Fibroblast of mammary gland (primary cell): Measurements from ENCODE around the gene NRG3.

ENCODE experiments used
- DNase-seq: peaks from one replicate; pipeline ENCODE4 v3.0.0-alpha.2; 2010; ENCODE audit warnings: low read depth
- H3K4me3 ChIP-seq: 2 replicates; pipeline ENCODE4 v1.5.1; 2011; ENCODE audit warnings: low read depth, mild to moderate bottlenecking, low read length, moderate library complexity; ENCODE audit not compliant: control insufficient read depth
- TF ChIP-seq, protein P1 (sequence below): conservative IDR thresholded peaks from 2 replicates; pipeline ENCODE4 v1.5.1; 2011; ENCODE audit warnings: low read depth, low read length, inconsistent platforms; ENCODE audit not compliant: control insufficient read depth, insufficient read depth

Gene NRG3

GRCh38 chr10:81898518-81898917, 23.5 kb downstream of the NRG3 start:
- TF ChIP-seq, protein P1, sequence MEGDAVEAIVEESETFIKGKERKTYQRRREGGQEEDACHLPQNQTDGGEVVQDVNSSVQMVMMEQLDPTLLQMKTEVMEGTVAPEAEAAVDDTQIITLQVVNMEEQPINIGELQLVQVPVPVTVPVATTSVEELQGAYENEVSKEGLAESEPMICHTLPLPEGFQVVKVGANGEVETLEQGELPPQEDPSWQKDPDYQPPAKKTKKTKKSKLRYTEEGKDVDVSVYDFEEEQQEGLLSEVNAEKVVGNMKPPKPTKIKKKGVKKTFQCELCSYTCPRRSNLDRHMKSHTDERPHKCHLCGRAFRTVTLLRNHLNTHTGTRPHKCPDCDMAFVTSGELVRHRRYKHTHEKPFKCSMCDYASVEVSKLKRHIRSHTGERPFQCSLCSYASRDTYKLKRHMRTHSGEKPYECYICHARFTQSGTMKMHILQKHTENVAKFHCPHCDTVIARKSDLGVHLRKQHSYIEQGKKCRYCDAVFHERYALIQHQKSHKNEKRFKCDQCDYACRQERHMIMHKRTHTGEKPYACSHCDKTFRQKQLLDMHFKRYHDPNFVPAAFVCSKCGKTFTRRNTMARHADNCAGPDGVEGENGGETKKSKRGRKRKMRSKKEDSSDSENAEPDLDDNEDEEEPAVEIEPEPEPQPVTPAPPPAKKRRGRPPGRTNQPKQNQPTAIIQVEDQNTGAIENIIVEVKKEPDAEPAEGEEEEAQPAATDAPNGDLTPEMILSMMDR = no peak
- no peak for DNase-seq
- no peak overlapping the region for H3K4me3 ChIP-seq

DNA sequence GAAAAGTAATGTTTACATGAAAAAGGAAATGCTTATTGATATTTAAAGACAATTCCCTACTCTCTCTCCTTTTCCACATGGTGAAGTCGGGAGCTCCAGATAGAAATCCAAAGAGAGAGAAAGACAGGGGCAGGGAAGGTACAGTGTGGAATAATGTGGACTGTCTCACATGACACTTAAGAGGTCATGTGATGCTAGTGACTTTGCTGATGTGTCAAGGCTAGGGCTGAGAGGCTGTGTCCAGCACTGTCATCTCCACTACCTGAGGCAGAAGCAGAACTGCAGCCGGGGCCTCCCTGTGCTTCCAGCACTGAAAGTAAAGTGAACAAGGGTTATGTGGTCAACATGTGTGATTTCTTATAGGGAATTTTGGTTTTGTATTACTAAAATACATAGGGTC, 26.0 kb downstream of the NRG3 start:
- TF ChIP-seq, protein P1 = no peak
- no peak for DNase-seq
- H3K4me3 ChIP-seq = no peak overlapping the region

DNA sequence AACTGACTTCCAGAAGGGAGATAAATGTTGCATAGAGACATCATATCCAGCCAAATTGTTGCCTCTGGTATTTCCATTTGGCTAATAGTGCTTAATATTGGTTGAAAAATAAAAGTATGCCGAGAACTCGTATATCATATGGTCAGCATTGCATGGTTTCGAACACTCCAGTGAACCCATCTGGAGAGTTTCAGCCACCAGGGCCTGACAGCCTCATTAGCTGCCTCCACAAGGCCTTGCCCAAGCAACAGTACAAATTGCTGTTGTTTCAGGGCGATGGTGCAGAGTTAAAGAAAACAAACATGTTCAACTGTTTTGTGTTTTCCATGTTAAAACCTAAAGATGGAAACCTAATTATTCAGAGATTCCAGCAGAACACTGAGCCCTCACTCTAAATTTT, 28.5 kb downstream of the NRG3 start:
- no peak overlapping the region for H3K4me3 ChIP-seq
- TF ChIP-seq, protein P1 = no peak
- DNase-seq = no peak

DNA sequence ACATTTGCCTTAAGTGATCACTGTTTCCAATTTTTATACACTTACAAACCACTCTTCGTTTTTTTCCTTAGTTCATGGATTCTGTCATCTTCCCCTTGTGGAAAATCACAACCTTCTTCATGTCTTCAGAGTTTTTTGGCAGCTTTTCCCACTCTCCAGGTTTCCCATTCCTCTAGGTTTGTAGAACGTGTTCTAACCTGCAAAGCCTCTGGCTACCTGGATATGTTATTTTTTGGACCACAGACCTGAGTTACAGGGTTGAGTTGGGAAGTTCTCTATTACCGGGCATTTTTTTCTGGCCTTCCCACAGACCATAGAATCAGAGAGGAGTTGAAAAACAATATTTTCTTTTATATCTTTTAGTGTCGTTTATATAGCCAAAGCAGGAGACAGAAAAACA, 30.2 kb downstream of the NRG3 start:
- no peak overlapping the region for H3K4me3 ChIP-seq
- TF ChIP-seq, protein P1 = no peak
- no peak for DNase-seq

GRCh38 chr10:81909453-81909852, 34.5 kb downstream of the NRG3 start:
- no peak overlapping the region for H3K4me3 ChIP-seq
- no peak for DNase-seq
- TF ChIP-seq, protein P1 = no peak

DNA sequence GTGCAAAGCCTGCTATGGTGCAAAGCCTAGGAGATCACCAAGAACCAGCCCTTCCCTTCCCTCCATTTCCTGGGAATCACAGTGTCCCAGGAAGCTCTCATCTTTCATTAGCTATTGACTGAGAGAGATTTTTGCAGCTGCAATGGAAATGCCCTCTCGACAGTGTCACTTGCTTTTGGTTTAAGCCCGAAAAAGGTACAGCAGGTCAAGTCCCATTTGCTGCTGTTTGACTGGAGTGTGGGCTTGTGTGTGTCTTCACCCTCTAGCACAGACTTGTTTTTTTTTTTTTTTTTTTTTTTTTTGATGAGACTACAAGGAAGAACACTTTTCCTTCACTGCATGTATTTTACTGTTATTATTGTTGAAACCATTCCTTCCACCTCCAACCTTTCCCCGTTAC, 36.3 kb downstream of the NRG3 start:
- TF ChIP-seq, protein P1 = no peak

GRCh38 chr10:81914736-81915503, 39.9 kb downstream of the NRG3 start:
- H3K4me3 ChIP-seq = no peak overlapping the region
- no peak for DNase-seq
- TF ChIP-seq, protein P1 = no peak

More for the DNA sequence above, 36.3 kb downstream of the NRG3 start:
- no peak overlapping the region for H3K4me3 ChIP-seq
- DNase-seq = no peak
